ENCODE results near the gene TLCD4.

TLCD4 gene

DNA sequence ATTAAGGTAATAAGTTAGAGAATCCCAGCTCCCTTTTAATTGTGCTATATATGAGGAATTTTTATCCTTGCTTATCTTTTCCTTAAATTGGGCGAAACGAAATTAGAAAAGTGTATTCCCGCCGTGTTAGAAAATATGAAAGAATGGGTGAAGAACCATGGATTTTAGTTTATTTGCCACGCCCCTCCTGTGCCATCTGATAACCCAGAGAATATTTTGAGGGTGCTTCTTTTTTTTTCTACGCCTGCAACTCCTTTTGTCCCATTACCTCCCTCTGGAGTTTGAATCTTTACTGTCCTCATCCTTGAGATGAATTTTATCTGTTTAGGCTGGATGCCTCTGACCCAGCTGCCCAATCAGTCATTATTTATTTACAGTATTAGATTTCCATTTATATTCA, 1.6 kb downstream of the TLCD4 start:
- TF ChIP-seq SIN3A (IDR thresholded peaks at IDR 0.05; ENCODE audit: borderline replicate concordance, insufficient read depth, low read length), result no peak
- TF ChIP-seq, protein P1, sequence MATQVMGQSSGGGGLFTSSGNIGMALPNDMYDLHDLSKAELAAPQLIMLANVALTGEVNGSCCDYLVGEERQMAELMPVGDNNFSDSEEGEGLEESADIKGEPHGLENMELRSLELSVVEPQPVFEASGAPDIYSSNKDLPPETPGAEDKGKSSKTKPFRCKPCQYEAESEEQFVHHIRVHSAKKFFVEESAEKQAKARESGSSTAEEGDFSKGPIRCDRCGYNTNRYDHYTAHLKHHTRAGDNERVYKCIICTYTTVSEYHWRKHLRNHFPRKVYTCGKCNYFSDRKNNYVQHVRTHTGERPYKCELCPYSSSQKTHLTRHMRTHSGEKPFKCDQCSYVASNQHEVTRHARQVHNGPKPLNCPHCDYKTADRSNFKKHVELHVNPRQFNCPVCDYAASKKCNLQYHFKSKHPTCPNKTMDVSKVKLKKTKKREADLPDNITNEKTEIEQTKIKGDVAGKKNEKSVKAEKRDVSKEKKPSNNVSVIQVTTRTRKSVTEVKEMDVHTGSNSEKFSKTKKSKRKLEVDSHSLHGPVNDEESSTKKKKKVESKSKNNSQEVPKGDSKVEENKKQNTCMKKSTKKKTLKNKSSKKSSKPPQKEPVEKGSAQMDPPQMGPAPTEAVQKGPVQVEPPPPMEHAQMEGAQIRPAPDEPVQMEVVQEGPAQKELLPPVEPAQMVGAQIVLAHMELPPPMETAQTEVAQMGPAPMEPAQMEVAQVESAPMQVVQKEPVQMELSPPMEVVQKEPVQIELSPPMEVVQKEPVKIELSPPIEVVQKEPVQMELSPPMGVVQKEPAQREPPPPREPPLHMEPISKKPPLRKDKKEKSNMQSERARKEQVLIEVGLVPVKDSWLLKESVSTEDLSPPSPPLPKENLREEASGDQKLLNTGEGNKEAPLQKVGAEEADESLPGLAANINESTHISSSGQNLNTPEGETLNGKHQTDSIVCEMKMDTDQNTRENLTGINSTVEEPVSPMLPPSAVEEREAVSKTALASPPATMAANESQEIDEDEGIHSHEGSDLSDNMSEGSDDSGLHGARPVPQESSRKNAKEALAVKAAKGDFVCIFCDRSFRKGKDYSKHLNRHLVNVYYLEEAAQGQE (IDR thresholded peaks at IDR 0.05; ENCODE audit: insufficient read depth in 1 of 2, low read depth in 2 of 2, low read length in 2 of 2), result no peak
- no peak for TF ChIP-seq POLR2AphosphoS5 (IDR thresholded peaks at IDR 0.05; ENCODE audit: low read depth, low read length)
- no peak for TF ChIP-seq TAF1 (IDR thresholded peaks at IDR 0.05; ENCODE audit: borderline replicate concordance, insufficient read depth, low read length)
- TF ChIP-seq FOXP2 (optimal IDR thresholded peaks at IDR 0.05; ENCODE audit: borderline replicate concordance, extremely low read depth, extremely low read length, insufficient read depth), result no peak

GRCh38 chr1:95119273-95119672, 2.1 kb downstream of the TLCD4 start:
- TF ChIP-seq POLR2AphosphoS5 (IDR thresholded peaks at IDR 0.05; ENCODE audit: low read depth, low read length) (no peak), TAF1 (IDR thresholded peaks at IDR 0.05; ENCODE audit: borderline replicate concordance, insufficient read depth, low read length) (no peak), SIN3A (IDR thresholded peaks at IDR 0.05; ENCODE audit: borderline replicate concordance, insufficient read depth, low read length) (no peak), FOXP2 (optimal IDR thresholded peaks at IDR 0.05; ENCODE audit: borderline replicate concordance, extremely low read depth, extremely low read length, insufficient read depth) (no peak)
- TF ChIP-seq, protein P1 (IDR thresholded peaks at IDR 0.05; ENCODE audit: insufficient read depth in 1 of 2, low read depth in 2 of 2, low read length in 2 of 2), result no peak

DNA sequence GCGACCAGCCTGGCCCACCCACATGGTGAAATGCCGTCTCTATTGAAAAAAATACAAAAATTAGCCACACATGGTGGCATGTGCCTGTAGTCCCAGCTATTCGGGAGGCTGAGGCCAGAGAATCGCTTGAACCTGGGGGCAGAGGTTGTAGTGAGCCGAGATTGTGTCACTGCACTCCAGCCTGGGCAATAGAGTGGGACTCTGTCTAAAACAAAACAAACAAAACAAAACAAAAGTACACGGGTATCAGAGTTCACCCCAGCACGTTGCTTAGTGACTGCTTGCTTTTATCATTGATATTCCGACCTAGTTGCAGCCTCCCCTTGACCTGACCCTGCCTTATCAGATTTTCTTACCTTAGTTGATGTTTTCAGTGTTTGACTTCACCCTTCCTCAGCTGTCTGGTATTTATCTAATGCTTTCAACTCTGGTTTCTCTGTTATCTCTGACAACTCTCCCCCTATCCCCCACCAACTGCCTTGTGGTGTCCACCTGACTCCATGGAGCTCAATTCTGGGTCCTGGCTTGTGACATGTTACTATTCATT, 5.1 kb downstream of the TLCD4 start:
- TF ChIP-seq POLR2AphosphoS5 (IDR thresholded peaks at IDR 0.05; ENCODE audit: low read depth, low read length) (no peak), SIN3A (IDR thresholded peaks at IDR 0.05; ENCODE audit: borderline replicate concordance, insufficient read depth, low read length) (no peak), TAF1 (IDR thresholded peaks at IDR 0.05; ENCODE audit: borderline replicate concordance, insufficient read depth, low read length) (no peak)
- TF ChIP-seq, protein P1 (IDR thresholded peaks at IDR 0.05; ENCODE audit: insufficient read depth in 1 of 2, low read depth in 2 of 2, low read length in 2 of 2), result no peak

GRCh38 chr1:95124342-95124741, 7.2 kb downstream of the TLCD4 start:
- no peak for TF ChIP-seq SIN3A (IDR thresholded peaks at IDR 0.05; ENCODE audit: borderline replicate concordance, insufficient read depth, low read length)
- TF ChIP-seq TAF1 (IDR thresholded peaks at IDR 0.05; ENCODE audit: borderline replicate concordance, insufficient read depth, low read length), result no peak

DNA sequence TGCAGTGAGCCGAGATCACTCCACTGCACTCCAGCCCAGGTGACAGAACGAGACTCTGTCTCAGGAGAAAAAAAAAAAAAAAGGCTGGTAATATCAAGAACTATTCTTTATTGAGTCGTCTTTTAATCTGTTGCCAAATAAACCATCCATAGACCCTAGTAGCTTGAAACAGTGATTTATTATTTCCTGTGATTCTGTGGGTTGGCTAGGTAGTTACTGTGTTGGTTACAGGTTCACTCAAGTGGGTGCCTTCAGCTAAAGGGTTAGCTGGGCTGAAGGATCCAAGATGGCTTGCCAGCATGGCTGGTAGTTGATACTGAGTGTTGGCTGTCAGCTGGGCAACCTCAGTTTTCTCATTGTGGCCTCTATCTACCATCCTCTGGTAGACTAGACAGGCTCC, 9.2 kb downstream of the TLCD4 start:
- TF ChIP-seq POLR2AphosphoS5 (IDR thresholded peaks at IDR 0.05; ENCODE audit: low read depth, low read length) (no peak), TAF1 (IDR thresholded peaks at IDR 0.05; ENCODE audit: borderline replicate concordance, insufficient read depth, low read length) (no peak), SIN3A (IDR thresholded peaks at IDR 0.05; ENCODE audit: borderline replicate concordance, insufficient read depth, low read length) (no peak), FOXP2 (optimal IDR thresholded peaks at IDR 0.05; ENCODE audit: borderline replicate concordance, extremely low read depth, extremely low read length, insufficient read depth) (no peak)
- TF ChIP-seq, protein P1 (IDR thresholded peaks at IDR 0.05; ENCODE audit: insufficient read depth in 1 of 2, low read depth in 2 of 2, low read length in 2 of 2), result no peak

Measured in PFSK-1 (cell line).